Hepatocyte (in vitro differentiated cells): ENCODE measurements around the gene ACO2. TPM values are rescaled to one million over a fixed set of nuclear protein-coding genes. Genes with fewer than 3 reads are reported as not detected.

Experiments used
- DNase-seq: peaks from one replicate; pipeline ENCODE4 v3.0.0-alpha.2; 2016; ENCODE audit warnings: low spot score
- H2AFZ ChIP-seq: fragments of 200-600 bp; sonication (generic); 2 replicates; pipeline ENCODE4 v1.6.0; 2016; ENCODE audit warnings: antibody characterized with exemption, mild to moderate bottlenecking
- H3K27ac ChIP-seq: fragments of 200-600 bp; sonication (generic); 2 replicates; pipeline ENCODE4 v1.5.1; 2016; ENCODE audit warnings: mild to moderate bottlenecking
- H3K27me3 ChIP-seq: fragments of 200-600 bp; sonication (generic); 2 replicates; pipeline ENCODE4 v1.6.1; 2016
- H3K36me3 ChIP-seq: fragments of 200-600 bp; sonication (generic); replicated peaks from 2 replicates; pipeline ENCODE4 v1.5.1; 2016; ENCODE audit warnings: low read depth; ENCODE audit not compliant: insufficient read depth
- H3K4me1 ChIP-seq: fragments of 200-600 bp; sonication (generic); 2 replicates; pipeline ENCODE4 v1.5.1; 2016; ENCODE audit warnings: mild to moderate bottlenecking, moderate library complexity; ENCODE audit not compliant: insufficient read depth
- H3K4me2 ChIP-seq: fragments of 200-600 bp; sonication (generic); 2 replicates; pipeline ENCODE4 v1.6.0; 2016
- H3K4me3 ChIP-seq: fragments of 200-600 bp; sonication (generic); 2 replicates; pipeline ENCODE4 v1.5.1; 2016; ENCODE audit warnings: mild to moderate bottlenecking
- H3K79me2 ChIP-seq: fragments of 200-600 bp; sonication (generic); 2 replicates; pipeline ENCODE4 v1.6.0; 2017; ENCODE audit warnings: mild to moderate bottlenecking
- H3K9me2 ChIP-seq: fragments of 200-600 bp; sonication (generic); replicated peaks from 2 replicates; pipeline ENCODE4 v1.6.0; 2017; ENCODE audit warnings: mild to moderate bottlenecking; ENCODE audit not compliant: insufficient read depth
- H3K9me3 ChIP-seq: fragments of 200-600 bp; sonication (generic); 2 replicates; pipeline ENCODE4 v1.5.1; 2016; ENCODE audit warnings: low read depth, mild to moderate bottlenecking
- H4K20me1 ChIP-seq: fragments of 200-600 bp; sonication (generic); 2 replicates; pipeline ENCODE4 v1.6.0; 2016; ENCODE audit warnings: mild to moderate bottlenecking; ENCODE audit not compliant: insufficient read depth, poor library complexity, severe bottlenecking
- EZH2 ChIP-seq: fragments of 200-600 bp; sonication (generic); IDR thresholded peaks from 2 replicates; pipeline ENCODE4 v1.6.1; 2016; ENCODE audit warnings: antibody characterized with exemption, mild to moderate bottlenecking, borderline replicate concordance
- EZH2phosphoT487 ChIP-seq: fragments of 200-600 bp; sonication (generic); IDR thresholded peaks from one replicate; pipeline ENCODE4 v1.6.1; 2018; ENCODE audit warnings: antibody characterized with exemption, mild to moderate bottlenecking, low read depth, moderate library complexity; ENCODE audit not compliant: unreplicated experiment, severe bottlenecking
- WGBS: methylation state at CpG from one replicate; pipeline ENCODE4 v1.1.6; 2016; ENCODE audit warnings: low lambda C conversion rate; ENCODE audit errors: missing lambda C conversion rate; 5-methylcytosine and 5-hydroxymethylcytosine counted together
- polyA plus RNA-seq: library from polyadenylated mRNA; unstranded; fragments of >200 nt; fragmentation: Nextera tagmentation; extraction: Ambion mirVana; gene quantifications from 2 replicates; pipeline ENCODE4 v1.2.1, GENCODE V29; 2016
- total RNA-seq: library from RNA; depleted of rRNA; stranded (reverse); fragments of >200 nt; gene quantifications from 2 replicates; pipeline ENCODE4 v1.2.3, GENCODE V29; 2014
- TF ChIP-seq, protein P1 (sequence below): fragments of 200-600 bp; sonication (generic); IDR thresholded peaks from 2 replicates; pipeline ENCODE4 v1.5.1; 2016; ENCODE audit warnings: antibody characterized with exemption, mild to moderate bottlenecking; ENCODE audit not compliant: poor library complexity

ACO2 gene
- total and polyA plus RNA-seq, 2 experiments from 2014 or later, result 129 to 196 TPM

DNA sequence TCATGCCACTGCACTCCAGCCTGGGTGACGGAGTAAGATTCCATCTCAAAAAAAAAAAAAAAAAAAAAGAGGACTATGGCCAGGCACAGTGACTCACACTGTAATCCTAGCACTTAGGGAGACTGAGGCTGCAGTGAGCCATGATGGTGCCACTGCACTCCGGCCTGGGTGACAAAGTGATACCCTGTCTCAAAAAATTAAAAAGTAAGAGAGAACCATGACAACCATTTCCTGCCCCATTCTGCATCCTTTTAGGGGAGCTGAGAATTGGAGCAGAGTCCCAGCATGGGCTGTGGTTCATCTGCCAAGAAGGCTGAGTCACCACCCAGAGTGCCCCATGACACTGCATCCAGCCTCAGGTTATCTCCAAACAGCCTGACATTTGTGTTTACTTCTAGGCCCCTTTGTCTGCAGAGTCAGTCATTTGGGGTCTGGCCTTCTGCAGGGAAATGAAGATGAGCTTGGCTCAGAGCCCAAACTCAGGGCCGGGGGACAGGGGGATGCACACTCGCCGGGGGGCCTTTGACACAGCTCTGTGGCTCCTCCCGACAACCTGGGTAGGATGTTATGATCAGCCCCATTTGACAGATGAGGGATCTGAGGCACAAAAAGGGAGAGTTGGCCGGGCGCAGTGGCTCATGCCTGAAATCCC, 96.6 kb downstream of the ACO2 start:
- Histone ChIP-seq H3K4me3 (no peak overlapping the region), H3K27ac (peak overlapping the region; percentile 49), H3K9me2 (no peaks in the 10 kb centered on the region), H3K4me1 (peaks cover 33% of the 10 kb centered on the region), H2AFZ (no peak overlapping the region), H3K27me3 (no peaks in the 10 kb centered on the region), H4K20me1 (no peaks in the 10 kb centered on the region), H3K79me2 (no peaks in the 10 kb centered on the region), H3K4me2 (no peak overlapping the region), H3K9me3 (no peaks in the 10 kb centered on the region), H3K36me3 (no peaks in the 10 kb centered on the region)
- TF ChIP-seq, protein P1, sequence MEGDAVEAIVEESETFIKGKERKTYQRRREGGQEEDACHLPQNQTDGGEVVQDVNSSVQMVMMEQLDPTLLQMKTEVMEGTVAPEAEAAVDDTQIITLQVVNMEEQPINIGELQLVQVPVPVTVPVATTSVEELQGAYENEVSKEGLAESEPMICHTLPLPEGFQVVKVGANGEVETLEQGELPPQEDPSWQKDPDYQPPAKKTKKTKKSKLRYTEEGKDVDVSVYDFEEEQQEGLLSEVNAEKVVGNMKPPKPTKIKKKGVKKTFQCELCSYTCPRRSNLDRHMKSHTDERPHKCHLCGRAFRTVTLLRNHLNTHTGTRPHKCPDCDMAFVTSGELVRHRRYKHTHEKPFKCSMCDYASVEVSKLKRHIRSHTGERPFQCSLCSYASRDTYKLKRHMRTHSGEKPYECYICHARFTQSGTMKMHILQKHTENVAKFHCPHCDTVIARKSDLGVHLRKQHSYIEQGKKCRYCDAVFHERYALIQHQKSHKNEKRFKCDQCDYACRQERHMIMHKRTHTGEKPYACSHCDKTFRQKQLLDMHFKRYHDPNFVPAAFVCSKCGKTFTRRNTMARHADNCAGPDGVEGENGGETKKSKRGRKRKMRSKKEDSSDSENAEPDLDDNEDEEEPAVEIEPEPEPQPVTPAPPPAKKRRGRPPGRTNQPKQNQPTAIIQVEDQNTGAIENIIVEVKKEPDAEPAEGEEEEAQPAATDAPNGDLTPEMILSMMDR, result no peak
- no peak for TF ChIP-seq EZH2
- no peak for TF ChIP-seq EZH2phosphoT487
- WGBS, result 66% methylated on average over 8 of the region's 8 CpGs
- DNase-seq, result peak; percentile 67

GRCh38 chr22:41567512-41567768, 98.5 kb downstream of the ACO2 start:
- H4K20me1 ChIP-seq, result no peaks in the 10 kb centered on the region
- TF ChIP-seq, protein P1, result no peak
- no peak for TF ChIP-seq EZH2phosphoT487
- TF ChIP-seq EZH2, result no peak
- DNase-seq, result no peak
- H3K79me2 ChIP-seq, result no peaks in the 10 kb centered on the region
- H3K9me2 ChIP-seq, result no peaks in the 10 kb centered on the region
- H2AFZ ChIP-seq, result no peak overlapping the region
- H3K36me3 ChIP-seq, result no peaks in the 10 kb centered on the region
- no peaks in the 10 kb centered on the region for H3K27me3 ChIP-seq
- no peak overlapping the region for H3K27ac ChIP-seq
- WGBS, result 84% methylated on average over 3 of the region's 3 CpGs
- H3K4me3 ChIP-seq, result no peak overlapping the region
- H3K4me2 ChIP-seq, result no peak overlapping the region
- no peaks in the 10 kb centered on the region for H3K9me3 ChIP-seq
- H3K4me1 ChIP-seq, result peaks cover 24% of the 10 kb centered on the region

GRCh38 chr22:41568811-41569210, 99.9 kb downstream of the ACO2 start:
- no peak overlapping the region for H2AFZ ChIP-seq
- no peak overlapping the region for H3K27ac ChIP-seq
- H3K4me3 ChIP-seq, result no peak overlapping the region
- H3K4me2 ChIP-seq, result no peak overlapping the region
- H3K9me3 ChIP-seq, result no peaks in the 10 kb centered on the region
- H3K4me1 ChIP-seq, result peaks cover 11% of the 10 kb centered on the region
- TF ChIP-seq EZH2phosphoT487, result no peak
- TF ChIP-seq, protein P1, result no peak
- TF ChIP-seq EZH2, result no peak
- DNase-seq, result no peak
- H4K20me1 ChIP-seq, result no peaks in the 10 kb centered on the region
- H3K27me3 ChIP-seq, result no peaks in the 10 kb centered on the region
- no peaks in the 10 kb centered on the region for H3K36me3 ChIP-seq
- no peaks in the 10 kb centered on the region for H3K9me2 ChIP-seq
- 80% methylated on average over 7 of the region's 7 CpGs for WGBS
- H3K79me2 ChIP-seq, result no peaks in the 10 kb centered on the region

GRCh38 chr22:41570221-41570620, 101.3 kb downstream of the ACO2 start:
- Histone ChIP-seq H3K79me2 (no peaks in the 10 kb centered on the region), H4K20me1 (no peaks in the 10 kb centered on the region), H3K36me3 (no peaks in the 10 kb centered on the region), H3K4me3 (no peak overlapping the region), H2AFZ (no peak overlapping the region), H3K9me2 (no peaks in the 10 kb centered on the region), H3K27ac (peak overlapping the region; percentile 37), H3K27me3 (no peaks in the 10 kb centered on the region), H3K9me3 (no peaks in the 10 kb centered on the region), H3K4me2 (no peak overlapping the region), H3K4me1 (peaks cover 7% of the 10 kb centered on the region)
- TF ChIP-seq EZH2phosphoT487, result no peak
- TF ChIP-seq EZH2, result no peak
- TF ChIP-seq, protein P1, result no peak
- no peak for DNase-seq
- WGBS, result 88% methylated on average over 3 of the region's 3 CpGs
